Tibial nerve (tissue), 4 donors: ENCODE data around the gene CDK18. TPM values are rescaled to one million over a fixed set of nuclear protein-coding genes. Genes with fewer than 3 reads are reported as not detected.

Source experiments
- DNase-seq, 2 donors: peaks; one replicate each; pipeline ENCODE4 v3.0.0-alpha.2; 2019; ENCODE audit warnings: low spot score in 2 of 2
- H3K27ac ChIP-seq, 4 donors: fragments of 200-600 bp; sonication (generic) in 3 of 4; one replicate each; pipeline ENCODE4 v1.5.1; 2017 to 2019; ENCODE audit warnings: mild to moderate bottlenecking in 1 of 4
- H3K27me3 ChIP-seq, 2 donors: fragments of 200-600 bp; sonication (generic) in 1 of 2; one replicate each; pipeline versions ENCODE4 v1.5.1 to v1.6.0; 2017 to 2019
- H3K36me3 ChIP-seq, 3 donors: fragments of 200-600 bp; sonication (generic); one replicate each; pipeline ENCODE4 v1.5.1; 2018 to 2019
- H3K4me1 ChIP-seq, 4 donors: fragments of 200-600 bp; sonication (generic) in 3 of 4; one replicate each; pipeline ENCODE4 v1.5.1; 2017 to 2019
- H3K4me3 ChIP-seq, 4 donors: fragments of 200-600 bp; sonication (generic) in 3 of 4; one replicate each; pipeline ENCODE4 v1.5.1; 2017 to 2019; ENCODE audit warnings: mild to moderate bottlenecking in 1 of 4, moderate library complexity in 1 of 4
- H3K9me3 ChIP-seq, 4 donors: fragments of 200-600 bp; sonication (generic) in 3 of 4; one replicate each; pipeline ENCODE4 v1.5.1; 2017 to 2019
- EP300 ChIP-seq, 2 donors: sonication (generic); formaldehyde crosslinking; IDR thresholded peaks; one replicate each; pipeline ENCODE4 v1.6.1; 2017; ENCODE audit warnings: antibody characterized with exemption in 2 of 2, mild to moderate bottlenecking in 1 of 2
- POLR2A ChIP-seq, 2 donors: fragments of 450-650 bp; IDR thresholded peaks; one replicate each; pipeline ENCODE4 v1.6.1; 2017; ENCODE audit warnings: antibody characterized with exemption in 2 of 2, mild to moderate bottlenecking in 2 of 2, moderate library complexity in 2 of 2
- whole genome bisulfite sequencing, 2 donors: methylation state at CpG; one replicate each; pipeline ENCODE4 v1.1.5; 2018; 5-methylcytosine and 5-hydroxymethylcytosine counted together
- total RNA-seq, 4 donors: library from RNA; depleted of rRNA; stranded (reverse); fragments of >200 nt; gene quantifications; one replicate each; pipeline ENCODE4 v1.1.0, GENCODE V29; 2016
- TF ChIP-seq, protein P1 (sequence below), 5 experiments: fragments of 200-600 bp in 3 of 5; fragments of 450-650 bp in 2 of 5; sonication (generic) in 3 of 5; IDR thresholded peaks; one replicate each; pipeline ENCODE4 v1.5.1; 2016 to 2019; ENCODE audit warnings: antibody characterized with exemption in 5 of 5, mild to moderate bottlenecking in 3 of 5, moderate library complexity in 2 of 5

CDK18 gene
- total RNA-seq, 4 donors from 2014 or later, result 5.1 to 14.1 (median 7.5) TPM

DNA sequence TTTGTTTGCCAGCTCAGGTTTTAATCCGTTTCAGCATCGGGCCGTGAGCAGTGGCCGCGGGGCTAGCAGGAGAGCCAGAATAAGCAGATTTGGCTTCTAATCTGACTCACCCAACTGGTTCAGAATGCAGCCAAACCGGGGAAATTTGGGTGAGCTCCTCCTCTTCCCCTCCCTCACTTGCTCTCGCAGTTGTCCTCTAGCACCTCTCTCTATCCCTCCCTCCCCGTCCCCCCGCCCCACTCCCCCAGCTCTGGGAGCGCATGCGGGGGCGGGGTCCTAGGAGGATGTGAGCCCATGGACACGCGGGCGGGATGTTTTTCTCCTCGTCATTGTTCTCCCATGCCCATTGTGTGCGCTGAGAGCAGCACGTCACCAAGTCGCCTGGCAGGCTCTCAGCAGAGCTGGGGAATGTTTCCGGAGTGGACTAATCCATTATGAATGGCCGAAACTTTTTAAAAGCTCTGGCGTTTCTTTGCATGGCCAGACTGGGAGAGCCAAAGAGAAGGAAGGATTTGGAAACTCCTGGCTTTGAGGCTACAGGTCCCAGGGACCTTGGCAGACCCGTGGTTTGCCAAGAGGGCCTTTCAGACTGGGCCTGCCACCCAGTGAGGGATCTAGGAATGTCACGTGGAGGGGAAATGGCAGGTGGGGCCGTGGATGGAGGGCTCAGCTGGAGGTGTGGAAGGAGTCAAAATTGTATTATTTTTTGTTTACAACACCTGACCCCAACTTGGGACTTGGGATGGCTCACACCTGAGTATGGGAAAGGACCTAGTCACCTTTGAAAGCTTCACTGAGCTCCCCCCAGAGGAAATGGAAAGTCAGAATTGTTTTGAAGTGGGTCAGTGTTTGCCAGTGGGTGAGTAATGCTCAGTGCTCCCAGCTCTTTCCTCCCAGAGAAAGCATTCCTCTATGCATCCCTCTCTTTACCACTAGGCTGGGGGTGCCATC is 39.2 kb downstream of the CDK18 start:
- no peaks in the 10 kb centered on the region for H3K9me3 ChIP-seq
- H3K4me3 ChIP-seq, result peak overlapping the region in 3 of 4 donors; percentile 7 to 41 (median 8)
- H3K27me3 ChIP-seq, result peaks cover 0 to 13% of the 10 kb centered on the region in 2 donors
- DNase-seq, result peak; percentile 35 to 37
- 1 to 3% methylated on average over 25 of the region's 25 CpGs for whole genome bisulfite sequencing, 2 donors
- TF ChIP-seq EP300 (IDR thresholded peaks at IDR 0.05) (peak in 1 of 2 donors; percentile 52), POLR2A (IDR thresholded peaks at IDR 0.05) (no peak)
- TF ChIP-seq, protein P1, sequence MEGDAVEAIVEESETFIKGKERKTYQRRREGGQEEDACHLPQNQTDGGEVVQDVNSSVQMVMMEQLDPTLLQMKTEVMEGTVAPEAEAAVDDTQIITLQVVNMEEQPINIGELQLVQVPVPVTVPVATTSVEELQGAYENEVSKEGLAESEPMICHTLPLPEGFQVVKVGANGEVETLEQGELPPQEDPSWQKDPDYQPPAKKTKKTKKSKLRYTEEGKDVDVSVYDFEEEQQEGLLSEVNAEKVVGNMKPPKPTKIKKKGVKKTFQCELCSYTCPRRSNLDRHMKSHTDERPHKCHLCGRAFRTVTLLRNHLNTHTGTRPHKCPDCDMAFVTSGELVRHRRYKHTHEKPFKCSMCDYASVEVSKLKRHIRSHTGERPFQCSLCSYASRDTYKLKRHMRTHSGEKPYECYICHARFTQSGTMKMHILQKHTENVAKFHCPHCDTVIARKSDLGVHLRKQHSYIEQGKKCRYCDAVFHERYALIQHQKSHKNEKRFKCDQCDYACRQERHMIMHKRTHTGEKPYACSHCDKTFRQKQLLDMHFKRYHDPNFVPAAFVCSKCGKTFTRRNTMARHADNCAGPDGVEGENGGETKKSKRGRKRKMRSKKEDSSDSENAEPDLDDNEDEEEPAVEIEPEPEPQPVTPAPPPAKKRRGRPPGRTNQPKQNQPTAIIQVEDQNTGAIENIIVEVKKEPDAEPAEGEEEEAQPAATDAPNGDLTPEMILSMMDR (IDR thresholded peaks at IDR 0.05), result no peak
- peak overlapping the region in 3 of 4 donors; percentile 19 to 78 (median 76) for H3K27ac ChIP-seq
- H3K36me3 ChIP-seq, result no peaks in the 10 kb centered on the region
- peaks cover 0 to 15% (median 0%) of the 10 kb centered on the region in 4 donors for H3K4me1 ChIP-seq

DNA sequence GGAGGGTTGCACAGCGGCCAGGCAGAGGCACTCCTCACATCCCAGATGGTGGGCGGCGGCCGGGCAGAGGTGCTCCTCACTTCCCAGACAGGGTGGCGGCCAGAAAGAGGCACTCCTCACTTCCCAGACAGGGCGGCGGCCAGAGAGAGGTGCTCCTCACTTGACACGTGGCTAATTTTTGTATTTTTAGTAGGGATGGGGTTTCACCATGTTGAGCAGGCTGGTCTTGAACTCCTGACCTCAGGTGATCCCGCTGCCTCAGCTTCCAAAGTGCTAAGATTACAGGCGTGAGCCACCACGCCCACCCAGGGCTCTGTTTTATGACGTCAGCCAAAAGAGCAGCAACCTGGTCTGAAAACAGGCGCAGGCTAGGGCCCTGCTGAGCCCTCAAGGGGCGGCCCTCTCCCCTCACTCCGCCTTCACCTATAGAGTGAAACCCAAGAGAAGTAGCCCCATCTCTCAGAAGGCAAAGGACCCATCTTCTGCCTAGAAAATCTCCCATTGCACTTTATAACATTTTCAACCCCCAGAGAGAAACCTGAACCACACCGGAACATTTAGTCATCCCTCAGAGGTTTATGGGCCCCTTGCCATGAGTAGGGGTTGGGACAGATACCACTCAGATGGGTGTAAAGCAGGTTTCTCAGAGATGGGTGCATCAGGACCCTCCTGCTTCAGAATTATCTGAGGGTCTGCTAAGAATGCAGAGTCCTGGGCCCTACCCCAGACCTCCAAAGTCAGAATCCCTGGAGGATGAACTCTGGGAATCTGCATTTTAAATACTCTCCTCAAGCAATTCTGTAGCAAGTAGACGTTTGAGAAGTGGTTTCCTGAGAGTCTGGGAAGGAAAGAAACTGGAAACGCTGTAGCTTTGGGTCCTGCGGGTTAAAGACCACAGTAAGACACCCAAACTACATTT is 40.8 kb downstream of the CDK18 start:
- H3K9me3 ChIP-seq, result no peaks in the 10 kb centered on the region
- no peak for DNase-seq
- no peak overlapping the region for H3K27ac ChIP-seq
- peaks cover 0 to 15% (median 0%) of the 10 kb centered on the region in 4 donors for H3K4me1 ChIP-seq
- TF ChIP-seq POLR2A (IDR thresholded peaks at IDR 0.05) (no peak), EP300 (IDR thresholded peaks at IDR 0.05) (no peak)
- TF ChIP-seq, protein P1 (IDR thresholded peaks at IDR 0.05), result no peak
- WGBS, 2 donors, result 80 to 83% methylated on average over 19 of the region's 19 CpGs
- peaks cover 0 to 13% of the 10 kb centered on the region in 2 donors for H3K27me3 ChIP-seq
- H3K4me3 ChIP-seq, result no peak overlapping the region
- H3K36me3 ChIP-seq, result no peaks in the 10 kb centered on the region

DNA sequence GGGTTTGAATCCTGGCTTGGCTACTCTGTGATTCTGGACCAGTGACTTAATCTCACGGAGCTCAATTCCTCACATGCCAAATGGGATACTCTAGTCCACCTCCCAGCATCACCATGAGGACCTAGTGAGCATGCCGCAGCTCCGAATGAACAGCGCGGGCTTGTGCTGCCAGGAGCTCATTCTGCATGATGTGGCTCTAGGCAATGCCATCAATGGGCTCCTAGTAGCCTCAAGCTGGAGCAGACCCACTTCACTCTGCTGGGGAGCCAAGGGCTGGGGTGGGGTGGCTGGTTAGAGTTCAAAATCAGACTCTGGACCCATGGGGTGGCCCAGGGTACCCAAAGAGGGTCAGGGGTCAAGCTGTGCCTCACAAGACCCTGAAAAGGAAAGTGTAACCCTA is 41.5 kb downstream of the CDK18 start:
- H3K36me3 ChIP-seq, result no peaks in the 10 kb centered on the region
- no peak for DNase-seq
- WGBS, 2 donors, result 89 to 98% methylated on average over 5 of the region's 5 CpGs
- no peaks in the 10 kb centered on the region for H3K9me3 ChIP-seq
- H3K4me3 ChIP-seq, result no peak overlapping the region
- TF ChIP-seq POLR2A (IDR thresholded peaks at IDR 0.05) (no peak), EP300 (IDR thresholded peaks at IDR 0.05) (no peak)
- TF ChIP-seq, protein P1 (IDR thresholded peaks at IDR 0.05), result no peak
- no peak overlapping the region for H3K27ac ChIP-seq
- H3K4me1 ChIP-seq, result peaks cover 0 to 15% (median 0%) of the 10 kb centered on the region in 4 donors
- H3K27me3 ChIP-seq, result peaks cover 0 to 13% of the 10 kb centered on the region in 2 donors

DNA sequence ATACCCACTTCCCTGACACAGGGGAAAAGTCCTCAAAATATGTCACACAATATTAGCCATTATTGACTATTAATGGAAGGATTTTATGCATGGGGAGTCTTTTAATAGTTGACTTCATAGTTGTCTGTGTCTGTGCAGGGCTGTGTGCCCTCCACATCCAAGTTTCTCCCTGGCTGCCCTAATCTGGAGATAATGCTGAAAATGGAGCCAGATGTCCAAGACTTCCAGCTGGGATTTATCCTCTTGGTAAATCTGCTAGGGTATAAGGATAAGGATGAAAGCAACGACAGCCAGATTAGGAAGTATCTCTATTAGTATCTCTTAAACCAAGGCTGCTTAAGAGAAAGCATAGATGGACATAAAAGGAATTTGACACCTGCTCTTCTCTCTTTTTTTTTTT is 42.1 kb downstream of the CDK18 start:
- DNase-seq, result no peak
- TF ChIP-seq, protein P1 (IDR thresholded peaks at IDR 0.05), result no peak
- TF ChIP-seq EP300 (IDR thresholded peaks at IDR 0.05), result no peak
- Histone ChIP-seq H3K27me3 (peaks cover 0 to 13% of the 10 kb centered on the region in 2 donors), H3K9me3 (no peaks in the 10 kb centered on the region), H3K4me3 (no peak overlapping the region), H3K36me3 (no peaks in the 10 kb centered on the region), H3K27ac (no peak overlapping the region), H3K4me1 (peaks cover 0 to 15% (median 0%) of the 10 kb centered on the region in 4 donors)
- WGBS, 2 donors, result 80 to 93% methylated on average over 1 of the region's 1 CpG
